ENCODE results near the gene DPH2.

GRCh38 chr1:43977376-43978263 is 7.8 kb downstream of the DPH2 start:
- TF ChIP-seq POLR2AphosphoS5 (IDR thresholded peaks at IDR 0.05) = no peak
- TF ChIP-seq CTCF (IDR thresholded peaks at IDR 0.05) = no peak
